ENCODE data around the gene THAP6. TPM values are rescaled to one million over a fixed set of nuclear protein-coding genes. Genes with fewer than 3 reads are reported as not detected.

Gene THAP6
- total and polyA plus RNA-seq, 2 of the 8 experiments (the other 6 are each of a cell fraction or from before 2014, with no cell fraction given), result 3.3 to 9.7 TPM

- H3K9me3 ChIP-seq (ENCODE audit: insufficient read depth in 2 of 2, low read depth in 1 of 2, low read length in 1 of 2), result no peaks in the 10 kb centered on the region
- H3K36me3 ChIP-seq (ENCODE audit: control insufficient read depth in 2 of 4, insufficient read depth in 4 of 4, low read length in 3 of 4), result peaks cover 0 to 32% (median under 1%) of the 10 kb centered on the region in 4 experiments; a peak in 5 of 8 replicates
- no peak overlapping the region for H4K91ac ChIP-seq (replicated peaks; ENCODE audit: insufficient read length, low read length)
- FAIRE-seq (no peak), DNase-seq (ENCODE audit: low read depth in 1 of 2, low spot score in 2 of 2) (no peak)
- H3K23me2 ChIP-seq (ENCODE audit: low read depth, low read length), result no peaks in the 10 kb centered on the region
- ChIA-PET POLR2A (ENCODE audit: partially characterized antibody) (interaction anchor here (1.5 kb wide), 1 partner anchor 8 kb away, joined by 6 read pairs; the partner anchor contains the start of genes RCHY1 and THAP6), CTCF (ENCODE audit: partially characterized antibody) (interaction anchor here (0.6 to 0.9 kb wide), 2 partner anchors 75 to 480 kb away, joined by 3 read pairs; no protein-coding TSS in a partner anchor)
- no peak overlapping the region for H3K18ac ChIP-seq (ENCODE audit: extremely low read depth, low read length)
- no peaks in the 10 kb centered on the region for H3K4me1 ChIP-seq (replicated peaks in 1 of 4; ENCODE audit: control insufficient read depth in 3 of 4, insufficient read depth in 4 of 4, low read length in 3 of 4)
- H3K4me2 ChIP-seq (ENCODE audit: insufficient read depth in 1 of 2, low read depth in 2 of 2, low read length in 2 of 2), result no peak overlapping the region
- no peak overlapping the region for H4K5ac ChIP-seq (ENCODE audit: insufficient read length, low read depth, low read length)
- H3K4ac ChIP-seq (replicated peaks; ENCODE audit: insufficient read length, low read depth, low read length), result no peak overlapping the region
- H3K56ac ChIP-seq (replicated peaks; ENCODE audit: insufficient read length, low read depth, low read length), result no peak overlapping the region
- H3K23ac ChIP-seq (ENCODE audit: insufficient read length), result no peak overlapping the region
- peaks cover 0 to 30% of the 10 kb centered on the region in 2 experiments; a peak in 3 of 4 replicates for H3K79me2 ChIP-seq (ENCODE audit: control insufficient read depth in 1 of 2, insufficient read depth in 2 of 2, low read length in 2 of 2)
- H3K27me3 ChIP-seq (replicated peaks in 1 of 4; ENCODE audit: control insufficient read depth in 3 of 4, extremely low read depth in 1 of 4, insufficient read depth in 3 of 4, low read length in 3 of 4), result no peaks in the 10 kb centered on the region
- H2AK5ac ChIP-seq (ENCODE audit: low read depth, low read length), result no peak overlapping the region
- H2BK5ac ChIP-seq (ENCODE audit: low read depth, low read length), result no peak overlapping the region
- H3K27ac ChIP-seq (ENCODE audit: low read depth, low read length), result no peak overlapping the region
- H3K4me3 ChIP-seq (ENCODE audit: extremely low read depth in 1 of 4, insufficient read depth in 2 of 4, low read depth in 3 of 4, low read length in 4 of 4), result no peak overlapping the region
- H2BK120ac ChIP-seq (replicated peaks; ENCODE audit: low read depth, low read length), result no peak overlapping the region
- H2BK12ac ChIP-seq (ENCODE audit: low read depth, low read length), result no peak overlapping the region
- H3K9ac ChIP-seq (replicated peaks in 1 of 4; ENCODE audit: extremely low read depth in 1 of 4, low read depth in 3 of 4, low read length in 3 of 4), result no peak overlapping the region
- no peaks in the 10 kb centered on the region for H4K20me1 ChIP-seq (replicated peaks in 1 of 2; ENCODE audit: control insufficient read depth in 1 of 2, insufficient read depth in 2 of 2, low read length in 2 of 2)
- no peak overlapping the region for H4K8ac ChIP-seq (ENCODE audit: extremely low read depth, insufficient read depth, low read length)
- no peak overlapping the region for H3K14ac ChIP-seq (ENCODE audit: insufficient read length)
- WGBS, 2 experiments (ENCODE audit: extremely low coverage in 1 of 2, insufficient coverage in 1 of 2, insufficient read length in 1 of 2, insufficient replicate concordance in 2 of 2, low coverage in 1 of 2, low lambda C conversion rate in 2 of 2, missing lambda C conversion rate in 1 of 2), result 87% methylated on average over 2 of the region's 2 CpGs; no CpG with 5 or more reads in 1 of the 2 experiments
- no peak overlapping the region for H2BK15ac ChIP-seq (ENCODE audit: low read length)
- H2BK20ac ChIP-seq (ENCODE audit: low read length), result no peak overlapping the region
- no peak overlapping the region for H2AFZ ChIP-seq (ENCODE audit: low read length)
- no peaks in the 10 kb centered on the region for H3K79me1 ChIP-seq (ENCODE audit: low read depth, low read length)
Observed at GRCh38 chr4:75505630-75506029, 8.6 kb upstream of the THAP6 start.
